Measurements from ENCODE around the gene SLC35E3. TPM values are rescaled to one million over a fixed set of nuclear protein-coding genes. Genes with fewer than 3 reads are reported as not detected.
A peak's percentile ranks its signal among the peaks of the same experiment; 100 is the strongest.

SLC35E3 gene
- polyA plus RNA-seq, 1 of the 3 experiments (the other 2 are of a cell fraction), result 5.7 TPM

GRCh38 chr12:68727776-68728175 is 18.2 kb upstream of the SLC35E3 start:
- Histone ChIP-seq H3K27ac (ENCODE audit: low read depth in 2 of 2, low read length in 1 of 2) (no peak overlapping the region), H3F3A (replicated peaks; ENCODE audit: insufficient read depth) (peaks cover 16% of the 10 kb centered on the region), H3K36me3 (replicated peaks in 1 of 2; ENCODE audit: control insufficient read depth in 1 of 2, insufficient read depth in 2 of 2, low read length in 1 of 2) (peaks cover 39 to 50% of the 10 kb centered on the region in 2 experiments), H4K20me1 (ENCODE audit: insufficient read depth) (no peaks in the 10 kb centered on the region), H3K4me1 (ENCODE audit: control insufficient read depth in 1 of 2, insufficient read depth in 2 of 2, low read depth in 1 of 2, low read length in 1 of 2) (peaks cover 0 to 2% of the 10 kb centered on the region in 2 experiments; a peak in 1 of 4 replicates), H3K9me3 (no peaks in the 10 kb centered on the region), H3K4me2 (no peak overlapping the region), H3K79me2 (ENCODE audit: insufficient read depth) (no peaks in the 10 kb centered on the region), H3K9ac (no peak overlapping the region), H2AFZ (ENCODE audit: low read depth) (no peak overlapping the region), H3K4me3 (ENCODE audit: low read depth in 2 of 2, low read length in 1 of 2) (no peak overlapping the region), H3K27me3 (ENCODE audit: insufficient read depth) (no peaks in the 10 kb centered on the region), H3K9me2 (no peaks in the 10 kb centered on the region)
- 96% methylated on average over 7 of the region's 7 CpGs for WGBS (ENCODE audit: low lambda C conversion rate)
- DNase-seq, result no peak
- CTCF ChIA-PET, result interaction anchor here (1.1 kb wide), 1 partner anchor 411 kb away, joined by 3 read pairs; no protein-coding TSS in a partner anchor
- POLR2A ChIA-PET, result no interaction called here
- TF ChIP-seq IRF3 (IDR thresholded peaks at IDR 0.05; ENCODE audit: low read depth, low read length) (no peak), POLR2AphosphoS5 (IDR thresholded peaks at IDR 0.05; ENCODE audit: low read depth, low read length) (no peak), RFX5 (IDR thresholded peaks at IDR 0.05; ENCODE audit: low read length) (no peak), MEF2A (IDR thresholded peaks at IDR 0.05; ENCODE audit: borderline replicate concordance, low read depth) (no peak), PBX3 (IDR thresholded peaks at IDR 0.05) (no peak), RAD21 (IDR thresholded peaks at IDR 0.05; ENCODE audit: low read length) (no peak), FOXJ3 (CRISPR knock-in tag; IDR thresholded peaks at IDR 0.05) (no peak), SMC3 (IDR thresholded peaks at IDR 0.05; ENCODE audit: low read depth, low read length) (no peak), GATA2 (CRISPR knock-in tag; IDR thresholded peaks at IDR 0.05) (no peak)

GRCh38 chr12:68733661-68734071 is 12.3 kb upstream of the SLC35E3 start:
- no peaks in the 10 kb centered on the region for H3K27me3 ChIP-seq (ENCODE audit: insufficient read depth)
- H2AFZ ChIP-seq (ENCODE audit: low read depth), result no peak overlapping the region
- H3K27ac ChIP-seq (ENCODE audit: low read depth in 2 of 2, low read length in 1 of 2), result peak overlapping the region in 1 of 2 experiments; percentile 86; a peak in 2 of 4 replicates
- no peak for TF ChIP-seq ZBTB33 (IDR thresholded peaks at IDR 0.05; ENCODE audit: borderline replicate concordance, low read depth)
- TF ChIP-seq TAF1 (IDR thresholded peaks at IDR 0.05; ENCODE audit: borderline replicate concordance, low read depth, low read length), result no peak
- no peak for TF ChIP-seq PBX3 (IDR thresholded peaks at IDR 0.05)
- no peak for TF ChIP-seq EP300 (IDR thresholded peaks at IDR 0.05; ENCODE audit: borderline replicate concordance in 1 of 2, low read depth in 1 of 2, low read length in 1 of 2)
- no peak for TF ChIP-seq USF1 (IDR thresholded peaks at IDR 0.05; ENCODE audit: borderline replicate concordance, low read depth)
- no peak for TF ChIP-seq YY1 (IDR thresholded peaks at IDR 0.05; ENCODE audit: low read depth)
- TF ChIP-seq MEF2A (IDR thresholded peaks at IDR 0.05; ENCODE audit: borderline replicate concordance, low read depth), result peak; percentile 61; the same call in 1 of the 2 replicates
- no peak for TF ChIP-seq CHD2 (IDR thresholded peaks at IDR 0.05; ENCODE audit: low read length, partially characterized antibody)
- no peak for TF ChIP-seq GABPA (IDR thresholded peaks at IDR 0.05; ENCODE audit: low read depth)
- TF ChIP-seq EZH2phosphoT487 (IDR thresholded peaks at IDR 0.05; ENCODE audit: borderline replicate concordance, low read depth), result no peak
- TF ChIP-seq JUND (IDR thresholded peaks at IDR 0.05), result peak; percentile 43
- no peak for TF ChIP-seq SMC3 (IDR thresholded peaks at IDR 0.05; ENCODE audit: low read depth, low read length)
- TF ChIP-seq NFIC (IDR thresholded peaks at IDR 0.05; ENCODE audit: borderline replicate concordance), result no peak
- peak; percentile 47 for TF ChIP-seq FOSL2 (IDR thresholded peaks at IDR 0.05; ENCODE audit: borderline replicate concordance, low read depth)
- H3F3A ChIP-seq (replicated peaks; ENCODE audit: insufficient read depth), result peaks cover 35% of the 10 kb centered on the region
- DNase-seq, result no peak
- 60% methylated on average over 4 of the region's 4 CpGs for WGBS (ENCODE audit: low lambda C conversion rate)
- peaks cover 0 to 7% of the 10 kb centered on the region in 2 experiments; a peak in 2 of 4 replicates for H3K4me1 ChIP-seq (ENCODE audit: control insufficient read depth in 1 of 2, insufficient read depth in 2 of 2, low read depth in 1 of 2, low read length in 1 of 2)
- H3K9me3 ChIP-seq, result no peaks in the 10 kb centered on the region
- ChIA-PET CTCF (no interaction called here), POLR2A (no interaction called here)
- no peak overlapping the region for H3K4me3 ChIP-seq (ENCODE audit: low read depth in 2 of 2, low read length in 1 of 2)
- H3K9ac ChIP-seq, result peak overlapping the region; percentile 16; the same call in 1 of the 2 replicates
- H3K36me3 ChIP-seq (replicated peaks in 1 of 2; ENCODE audit: control insufficient read depth in 1 of 2, insufficient read depth in 2 of 2, low read length in 1 of 2), result peaks cover 39 to 57% of the 10 kb centered on the region in 2 experiments
- no peaks in the 10 kb centered on the region for H4K20me1 ChIP-seq (ENCODE audit: insufficient read depth)
- peak overlapping the region; percentile 22; the same call in 1 of the 2 replicates for H3K4me2 ChIP-seq
- H3K9me2 ChIP-seq, result no peaks in the 10 kb centered on the region
- no peaks in the 10 kb centered on the region for H3K79me2 ChIP-seq (ENCODE audit: insufficient read depth)
